Endothelial cell of umbilical vein (primary cell): ENCODE results near the gene CCDC85C. TPM values are rescaled to one million over a fixed set of nuclear protein-coding genes. Genes with fewer than 3 reads are reported as not detected.

Experiments
- BruUV-seq: library from RNA; stranded (reverse); fragments of 400-500 nt; replicated peaks from 2 replicates; lab custom pipeline; 2021; lab: Mats Ljungman, UMichigan
- CTCF ChIA-PET: fragments of 300-600, 350-600 bp; sonication (Branson Sonifier 250); formaldehyde crosslinking; loops from one replicate; lab custom pipeline; 2021; ENCODE audit warnings: antibody characterized with exemption, inconsistent platforms; lab: Charles Lee
- POLR2A ChIA-PET: fragments of 300-600, 350-600 bp; sonication (Branson Sonifier 250); formaldehyde crosslinking; loops from one replicate; lab custom pipeline; 2021; ENCODE audit warnings: antibody characterized with exemption, inconsistent platforms; lab: Charles Lee
- DNase-seq: peaks from one replicate; pipeline ENCODE4 v3.0.0-alpha.2; 2011; ENCODE audit warnings: low read depth, low spot score
- FAIRE-seq: peaks from 2 replicates; lab custom pipeline; 2011; peaks lifted over from hg19 to GRCh38; lab: Jason Lieb, UNC
- H2AFZ ChIP-seq: 2 replicates; pipeline ENCODE4 v1.6.0; 2012; ENCODE audit warnings: low read depth, low read length, control low read depth, inconsistent platforms
- H3K27ac ChIP-seq: 2 replicates; pipeline ENCODE4 v1.5.1; 2011; ENCODE audit warnings: low read depth, mild to moderate bottlenecking, control low read depth, low read length, moderate library complexity; ENCODE audit not compliant: insufficient read depth
- H3K27me3 ChIP-seq, 2 experiments: 2 replicates each; pipeline versions ENCODE4 v1.6.0 to v1.6.1; 2011; ENCODE audit warnings: low read length in 2 of 2, mixed read lengths in 1 of 2; ENCODE audit not compliant: control insufficient read depth in 2 of 2, insufficient read depth in 2 of 2
- H3K36me3 ChIP-seq, 2 experiments: 2 replicates in 1 of 2; 3 replicates in 1 of 2; pipeline ENCODE4 v1.5.1; 2011; ENCODE audit warnings: low read length in 2 of 2, mild to moderate bottlenecking in 1 of 2, moderate library complexity in 1 of 2; ENCODE audit not compliant: control insufficient read depth in 2 of 2, insufficient read depth in 2 of 2; ENCODE audit errors: extremely low read depth in 1 of 2
- H3K4me1 ChIP-seq: 3 replicates; pipeline ENCODE4 v1.5.1; 2011; ENCODE audit warnings: mild to moderate bottlenecking, low read length; ENCODE audit not compliant: control insufficient read depth, insufficient read depth; ENCODE audit errors: extremely low read depth
- H3K4me2 ChIP-seq: 2 replicates; pipeline ENCODE4 v1.6.1; 2011; ENCODE audit warnings: low read length, control low read depth, mixed read lengths; ENCODE audit not compliant: insufficient read depth
- H3K4me3 ChIP-seq, 3 experiments: fragments of 200-600 bp in 1 of 3; sonication (generic), shearing (Covaris generic) in 1 of 3; replicated peaks in 1 of 3; 2 replicates each; pipeline ENCODE4 v1.5.1; 2011 to 2016; ENCODE audit warnings: control low read depth in 3 of 3, low read length in 3 of 3, mild to moderate bottlenecking in 2 of 3, inconsistent platforms in 1 of 3, low read depth in 1 of 3, moderate library complexity in 1 of 3; ENCODE audit not compliant: insufficient read depth in 1 of 3
- H3K79me2 ChIP-seq: 2 replicates; pipeline ENCODE4 v1.6.0; 2012; ENCODE audit warnings: low read length, inconsistent platforms; ENCODE audit not compliant: control insufficient read depth, insufficient read depth
- H3K9ac ChIP-seq: replicated peaks from 2 replicates; pipeline ENCODE3; 2011; ENCODE audit warnings: low read length, control low read depth; ENCODE audit not compliant: insufficient read depth; ENCODE audit errors: extremely low read depth
- H3K9me1 ChIP-seq: replicated peaks from 3 replicates; pipeline ENCODE4 v1.6.0; 2011; ENCODE audit warnings: mild to moderate bottlenecking, low read length; ENCODE audit not compliant: control insufficient read depth, insufficient read depth; ENCODE audit errors: extremely low read depth
- H3K9me3 ChIP-seq: replicated peaks from 2 replicates; pipeline ENCODE4 v1.5.1; 2012; ENCODE audit warnings: low read length, inconsistent platforms; ENCODE audit not compliant: control insufficient read depth, insufficient read depth
- H4K20me1 ChIP-seq: replicated peaks from 2 replicates; pipeline ENCODE3; 2011; ENCODE audit warnings: mild to moderate bottlenecking, low read length; ENCODE audit not compliant: control insufficient read depth, insufficient read depth; ENCODE audit errors: extremely low read depth
- CTCF ChIP-seq, 2 donors: IDR thresholded peaks; 1 replicate in 1 of 2; 2 replicates in 1 of 2; pipeline ENCODE4 v1.5.1; 2011; ENCODE audit warnings: low read length in 2 of 2, mild to moderate bottlenecking in 2 of 2, moderate library complexity in 2 of 2, control low read depth in 1 of 2, inconsistent platforms in 1 of 2, low read depth in 1 of 2; ENCODE audit not compliant: insufficient read depth in 1 of 2; ENCODE audit errors: extremely low read depth in 1 of 2
- EZH2 ChIP-seq: IDR thresholded peaks from 2 replicates; pipeline ENCODE4 v1.6.1; 2012; ENCODE audit warnings: borderline replicate concordance, low read depth, mild to moderate bottlenecking, moderate library complexity, low read length, inconsistent platforms; ENCODE audit not compliant: severe bottlenecking
- FOS ChIP-seq: IDR thresholded peaks from 2 replicates; pipeline ENCODE4 v1.6.1; 2011; ENCODE audit warnings: mild to moderate bottlenecking, low read length, moderate library complexity, borderline replicate concordance; ENCODE audit not compliant: insufficient read depth
- GATA2 ChIP-seq: IDR thresholded peaks from 2 replicates; pipeline ENCODE4 v1.7.0; 2011; ENCODE audit warnings: low read depth, mild to moderate bottlenecking, moderate library complexity, mixed read lengths, low read length; ENCODE audit not compliant: insufficient read length, insufficient read depth
- JUN ChIP-seq: IDR thresholded peaks from 2 replicates; pipeline ENCODE4 v1.6.1; 2011; ENCODE audit warnings: borderline replicate concordance, low read depth; ENCODE audit not compliant: insufficient read length, insufficient read depth
- MAX ChIP-seq: IDR thresholded peaks from 2 replicates; pipeline ENCODE4 v1.6.1; 2011; ENCODE audit not compliant: insufficient read depth, insufficient read length
- MYC ChIP-seq: IDR thresholded peaks from one replicate; pipeline ENCODE4 v1.6.1; 2011; ENCODE audit warnings: mild to moderate bottlenecking, low read depth, low read length
- POLR2A ChIP-seq: IDR thresholded peaks from 2 replicates; pipeline ENCODE4 v1.6.1; 2012; ENCODE audit warnings: low read depth, mild to moderate bottlenecking, control low read depth, low read length
- POLR2AphosphoS5 ChIP-seq: IDR thresholded peaks from 2 replicates; pipeline ENCODE4 v1.6.1; 2012; ENCODE audit warnings: low read depth, mild to moderate bottlenecking, control low read depth, low read length, moderate library complexity; ENCODE audit not compliant: insufficient read depth
- dilution Hi-C: fragments of 300-500 bp; cut with MboI; formaldehyde crosslinking; loops from one replicate; pipeline ENCODE4 v1.15.0; 2019; ENCODE audit warnings: low sequenced_read_pairs; ENCODE audit not compliant: extremely low pct_ligation_motif_present
- intact Hi-C: fragments of 100-400 bp; cut with micrococcal nuclease; formaldehyde crosslinking; loops from one replicate; pipeline ENCODE4 v1.10.0; 2022
- polyA plus RNA-seq, 4 experiments: library from polyadenylated mRNA; depleted of rRNA in 3 of 4; stranded (reverse) in 3 of 4; unstranded in 1 of 4; fragments of >200 nt; gene quantifications; 2 replicates each; pipeline versions ENCODE4 v1.2.1 to v1.2.3, GENCODE V29; 2011 to 2012; ENCODE audit warnings: missing spikeins in 1 of 4
- total RNA-seq: library from RNA; stranded (reverse); gene quantifications from 2 replicates; pipeline ENCODE4 v1.2.3, GENCODE V29; 2021

The CCDC85C gene
- total and polyA plus RNA-seq, 2 donors (not counting 3 experiments of a cell fraction or from before 2014, with no cell fraction given): 7.5 to 17.8 TPM

DNA sequence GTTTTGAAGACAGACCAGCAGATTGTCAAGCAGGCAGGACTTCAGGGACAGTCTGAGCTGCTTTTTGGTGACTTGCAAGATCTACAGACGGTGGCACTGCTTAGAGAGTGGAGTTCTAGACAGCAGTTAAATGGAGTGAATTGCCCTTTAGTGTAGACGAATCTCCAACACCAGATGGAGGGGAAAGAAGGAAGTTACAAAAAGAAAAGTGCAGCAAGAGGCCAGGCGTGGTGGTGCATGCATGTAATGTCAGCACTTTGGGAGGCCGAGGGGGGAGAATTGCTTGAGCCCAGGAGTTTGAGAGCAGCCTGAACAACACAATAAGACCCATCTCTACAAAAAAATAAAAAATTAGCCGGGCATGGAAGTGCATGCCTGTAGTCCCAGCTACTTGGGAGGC is 32.5 kb upstream of the CCDC85C start:
- intact Hi-C loops (no loop called here), dilution Hi-C loops (no loop called here)
- Histone ChIP-seq H3K27me3 (no peaks in the 10 kb centered on the region), H3K27ac (no peak overlapping the region), H3K9ac (no peak overlapping the region), H3K79me2 (no peaks in the 10 kb centered on the region), H4K20me1 (no peaks in the 10 kb centered on the region), H3K36me3 (no peaks in the 10 kb centered on the region), H3K9me3 (no peaks in the 10 kb centered on the region), H2AFZ (no peak overlapping the region), H3K4me2 (no peak overlapping the region), H3K4me1 (no peaks in the 10 kb centered on the region), H3K9me1 (no peaks in the 10 kb centered on the region), H3K4me3 (no peak overlapping the region)
- no TSS peak for BruUV-seq
- CTCF ChIA-PET: interaction anchor here (1.0 kb wide), 1 partner anchor 112 kb away, joined by 3 read pairs; no protein-coding TSS in a partner anchor
- no peak for FAIRE-seq
- DNase-seq: no peak
- POLR2A ChIA-PET: no interaction called here
- no peak for TF ChIP-seq MAX
- TF ChIP-seq FOS: no peak
- no peak for TF ChIP-seq POLR2AphosphoS5
- no peak for TF ChIP-seq CTCF (IDR thresholded peaks at IDR 0.05; ENCODE audit: extremely low read depth in 1 of 2, insufficient read depth in 1 of 2, low read depth in 1 of 2, low read length in 2 of 2)
- no peak for TF ChIP-seq MYC
- TF ChIP-seq EZH2: no peak
- TF ChIP-seq JUN: no peak
- no peak for TF ChIP-seq GATA2
- no peak for TF ChIP-seq POLR2A
